Neural progenitor cell (in vitro differentiated cells): ENCODE results near the gene DHRS7. TPM values are rescaled to one million over a fixed set of nuclear protein-coding genes. Genes with fewer than 3 reads are reported as not detected.

Experiments used
- DNase-seq: peaks from one replicate; pipeline ENCODE4 v3.0.0-alpha.2; 2016; ENCODE audit warnings: low spot score
- H2AFZ ChIP-seq: fragments of 200-600 bp; sonication (generic); replicated peaks from 2 replicates; pipeline ENCODE4 v1.6.1; 2016; ENCODE audit warnings: antibody characterized with exemption
- H3F3A ChIP-seq: fragments of 200-600 bp; sonication (generic); 2 replicates; pipeline ENCODE4 v1.6.1; 2016; ENCODE audit warnings: antibody characterized with exemption, low read depth
- H3K27ac ChIP-seq: fragments of 200-600 bp; sonication (generic); 2 replicates; pipeline ENCODE4 v1.5.1; 2016; ENCODE audit warnings: mild to moderate bottlenecking
- H3K27me3 ChIP-seq: fragments of 200-600 bp; sonication (generic); 2 replicates; pipeline ENCODE4 v1.6.1; 2016; ENCODE audit warnings: mild to moderate bottlenecking, moderate library complexity
- H3K36me3 ChIP-seq: fragments of 200-600 bp; sonication (generic); 2 replicates; pipeline ENCODE4 v1.5.1; 2016
- H3K4me1 ChIP-seq: fragments of 200-600 bp; sonication (generic); 2 replicates; pipeline ENCODE4 v1.6.1; 2016; ENCODE audit warnings: mixed run types
- H3K4me2 ChIP-seq: fragments of 200-600 bp; sonication (generic); 2 replicates; pipeline ENCODE4 v1.6.1; 2016
- H3K4me3 ChIP-seq: fragments of 200-600 bp; sonication (generic); 2 replicates; pipeline ENCODE4 v1.5.1; 2016
- H3K79me2 ChIP-seq: fragments of 200-600 bp; sonication (generic); 2 replicates; pipeline ENCODE4 v1.6.1; 2016; ENCODE audit warnings: low read depth
- H3K9ac ChIP-seq: fragments of 200-600 bp; sonication (generic); 2 replicates; pipeline ENCODE4 v1.6.1; 2016
- H3K9me3 ChIP-seq: fragments of 200-600 bp; sonication (generic); 2 replicates; pipeline ENCODE4 v1.5.1; 2016; ENCODE audit warnings: low read depth
- H4K20me1 ChIP-seq: fragments of 200-600 bp; sonication (generic); 2 replicates; pipeline ENCODE4 v1.6.1; 2016; ENCODE audit warnings: low read depth
- H3K27ac Mint-ChIP-seq: 3 replicates; pipeline ENCODE4 v1.8.0; 2021; ENCODE audit warnings: mixed read lengths
- H3K27me3 Mint-ChIP-seq: 2 replicates; pipeline ENCODE4 v1.8.0; 2022; ENCODE audit warnings: low read depth, mild to moderate bottlenecking, inconsistent platforms, moderate library complexity, mixed read lengths; ENCODE audit not compliant: insufficient read depth
- H3K36me3 Mint-ChIP-seq: 3 replicates; pipeline ENCODE4 v1.8.0; 2021; ENCODE audit warnings: mixed read lengths
- H3K4me1 Mint-ChIP-seq: 3 replicates; pipeline ENCODE4 v1.8.0; 2021; ENCODE audit warnings: mixed read lengths
- H3K4me3 Mint-ChIP-seq: 3 replicates; pipeline ENCODE4 v1.8.0; 2021; ENCODE audit warnings: mild to moderate bottlenecking, moderate library complexity, mixed read lengths
- H3K9me3 Mint-ChIP-seq: 3 replicates; pipeline ENCODE4 v1.8.0; 2020; ENCODE audit warnings: mixed read lengths
- CTCF ChIP-seq: fragments of 200-600 bp; sonication (generic); IDR thresholded peaks from 2 replicates; pipeline ENCODE4 v1.5.1; 2017; ENCODE audit warnings: antibody characterized with exemption, mild to moderate bottlenecking
- EZH2 ChIP-seq: fragments of 200-600 bp; sonication (generic); IDR thresholded peaks from 2 replicates; pipeline ENCODE4 v1.6.1; 2017; ENCODE audit warnings: antibody characterized with exemption, mild to moderate bottlenecking, moderate library complexity
- EZH2phosphoT487 ChIP-seq: fragments of 200-600 bp; sonication (generic); IDR thresholded peaks from 2 replicates; pipeline ENCODE4 v1.6.1; 2017; ENCODE audit warnings: antibody characterized with exemption
- total RNA-seq: library from RNA; depleted of rRNA; stranded (reverse); fragments of >200 nt; gene quantifications from 2 replicates; pipeline ENCODE4 v1.2.3, GENCODE V29; 2015; ENCODE audit warnings: low replicate concordance

The DHRS7 gene
- total RNA-seq, 1 donor from 2014 or later, result 47.8 TPM

DNA sequence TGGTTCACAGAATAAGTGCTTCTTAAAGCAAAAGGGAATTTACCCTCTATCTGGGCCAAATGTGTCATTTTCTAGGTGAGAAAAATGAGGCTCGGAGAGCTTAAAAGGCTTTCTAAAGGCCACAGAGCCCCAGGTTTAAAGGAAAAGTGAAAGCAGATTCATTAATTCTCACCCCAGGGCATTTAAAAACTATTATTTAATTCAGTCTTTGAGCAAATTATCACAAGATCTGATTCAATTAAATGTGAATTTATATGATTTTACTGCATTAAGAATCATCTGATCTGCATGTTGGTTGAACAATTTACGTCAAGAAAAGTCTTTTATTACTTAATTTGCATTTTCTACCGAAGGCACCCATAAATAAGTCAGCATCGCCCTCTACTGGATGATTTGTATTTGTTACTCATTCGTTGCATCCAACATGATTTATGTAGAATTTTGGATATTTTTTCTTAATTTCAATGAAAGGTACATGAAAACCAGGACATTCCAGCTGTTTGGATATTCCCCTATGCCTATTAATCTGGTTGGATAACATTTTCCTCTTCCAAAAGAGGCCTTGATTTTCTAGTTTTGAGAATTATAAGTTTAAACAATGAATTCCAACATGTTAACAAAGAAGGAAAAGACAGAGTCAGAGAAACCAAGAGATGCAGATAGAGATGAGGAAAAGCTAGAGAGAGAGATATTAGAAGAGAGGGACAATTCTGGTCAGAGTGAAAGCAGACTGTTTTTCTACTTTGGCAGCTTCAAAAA, 19.1 kb upstream of the DHRS7 start:
- no peaks in the 10 kb centered on the region for H3K9me3 ChIP-seq
- H3K9ac ChIP-seq, result no peak overlapping the region
- Mint-ChIP-seq H3K27me3 (no peaks in the 10 kb centered on the region), H3K36me3 (no peaks in the 10 kb centered on the region), H3K9me3 (peaks cover 2% of the 10 kb centered on the region), H3K4me3 (peak overlapping the region; percentile 55), H3K4me1 (peaks cover 4% of the 10 kb centered on the region), H3K27ac (no peak overlapping the region)
- peak; percentile 87 for DNase-seq
- no peaks in the 10 kb centered on the region for H3K36me3 ChIP-seq
- no peaks in the 10 kb centered on the region for H3K27me3 ChIP-seq
- peak; percentile 91 for TF ChIP-seq CTCF
- TF ChIP-seq EZH2phosphoT487, result no peak
- peak overlapping the region; percentile 74 for H2AFZ ChIP-seq
- peak overlapping the region; percentile 60 for H3K4me2 ChIP-seq
- H3K4me1 ChIP-seq, result no peaks in the 10 kb centered on the region
- H3F3A ChIP-seq, result no peaks in the 10 kb centered on the region
- H3K4me3 ChIP-seq, result peak overlapping the region; percentile 21
- H4K20me1 ChIP-seq, result no peaks in the 10 kb centered on the region
- H3K27ac ChIP-seq, result no peak overlapping the region
- no peaks in the 10 kb centered on the region for H3K79me2 ChIP-seq

GRCh38 chr14:60183741-60184140, 18.5 kb upstream of the DHRS7 start:
- Mint-ChIP-seq H3K9me3 (peaks cover 2% of the 10 kb centered on the region), H3K36me3 (no peaks in the 10 kb centered on the region), H3K4me3 (no peak overlapping the region), H3K27ac (no peak overlapping the region), H3K27me3 (no peaks in the 10 kb centered on the region), H3K4me1 (peaks cover 4% of the 10 kb centered on the region)
- no peaks in the 10 kb centered on the region for H4K20me1 ChIP-seq
- no peak for TF ChIP-seq EZH2phosphoT487
- no peak for TF ChIP-seq CTCF
- TF ChIP-seq EZH2, result no peak
- H3K9me3 ChIP-seq, result no peaks in the 10 kb centered on the region
- H3K9ac ChIP-seq, result no peak overlapping the region
- H3K4me1 ChIP-seq, result no peaks in the 10 kb centered on the region
- no peaks in the 10 kb centered on the region for H3F3A ChIP-seq
- DNase-seq, result no peak
- H3K27me3 ChIP-seq, result no peaks in the 10 kb centered on the region
- H3K27ac ChIP-seq, result no peak overlapping the region
- H3K79me2 ChIP-seq, result no peaks in the 10 kb centered on the region
- H3K4me2 ChIP-seq, result peak overlapping the region; percentile 60
- H3K36me3 ChIP-seq, result no peaks in the 10 kb centered on the region
- peak overlapping the region; percentile 23 for H2AFZ ChIP-seq
- no peak overlapping the region for H3K4me3 ChIP-seq

DNA sequence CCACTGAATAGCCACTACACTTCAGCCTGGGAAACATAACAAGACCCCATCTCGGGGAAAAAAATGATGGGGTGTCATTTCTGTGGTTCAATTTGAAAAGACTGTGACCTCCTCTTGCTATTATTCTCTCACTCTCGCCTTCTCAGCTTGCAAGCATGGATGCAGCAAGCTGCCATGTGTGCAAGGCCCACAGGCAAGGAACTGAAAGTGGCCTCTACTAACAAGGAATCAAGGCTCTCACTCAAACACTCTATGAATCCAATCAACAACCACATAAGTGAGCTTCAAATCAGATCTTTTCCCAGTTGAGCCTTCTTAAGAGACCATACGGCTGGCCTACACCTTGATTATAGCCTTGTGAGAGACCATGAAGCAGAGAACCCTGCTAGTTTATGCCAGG, 17.9 kb upstream of the DHRS7 start:
- H3K9me3 Mint-ChIP-seq, result peaks cover 2% of the 10 kb centered on the region
- no peaks in the 10 kb centered on the region for H3K27me3 ChIP-seq
- TF ChIP-seq EZH2phosphoT487 (no peak), CTCF (no peak), EZH2 (no peak)
- no peak overlapping the region for H3K4me3 Mint-ChIP-seq
- no peaks in the 10 kb centered on the region for H3F3A ChIP-seq
- H3K9ac ChIP-seq, result no peak overlapping the region
- H3K79me2 ChIP-seq, result no peaks in the 10 kb centered on the region
- no peak overlapping the region for H3K4me3 ChIP-seq
- no peaks in the 10 kb centered on the region for H3K9me3 ChIP-seq
- H3K36me3 ChIP-seq, result no peaks in the 10 kb centered on the region
- H3K4me2 ChIP-seq, result no peak overlapping the region
- no peak overlapping the region for H2AFZ ChIP-seq
- H4K20me1 ChIP-seq, result no peaks in the 10 kb centered on the region
- no peak overlapping the region for H3K27ac ChIP-seq
- no peak for DNase-seq
- H3K27me3 Mint-ChIP-seq, result no peaks in the 10 kb centered on the region
- no peaks in the 10 kb centered on the region for H3K36me3 Mint-ChIP-seq
- H3K27ac Mint-ChIP-seq, result no peak overlapping the region
- peaks cover 4% of the 10 kb centered on the region for H3K4me1 Mint-ChIP-seq
- no peaks in the 10 kb centered on the region for H3K4me1 ChIP-seq
